Loucy (cell line): ENCODE results near the gene TP73.
"Not testable (repeated sequence)": the region's sequence is repeated elsewhere in the genome, so short reads cannot be mapped to it uniquely, and the experiment has no call there.

Experiments
- H2AFZ ChIP-seq: fragments of 200-600 bp; sonication (generic); 2 replicates; pipeline ENCODE4 v1.6.0; 2016; ENCODE audit warnings: antibody characterized with exemption, mild to moderate bottlenecking, low read length, moderate library complexity
- H3F3A ChIP-seq: fragments of 200-600 bp; 2 replicates; pipeline ENCODE4 v1.6.0; 2016; ENCODE audit warnings: antibody characterized with exemption, low read depth, mild to moderate bottlenecking
- H3K27me3 ChIP-seq: fragments of 200-600 bp; sonication (generic); 2 replicates; pipeline ENCODE4 v1.6.1; 2014; ENCODE audit warnings: low read length, mild to moderate bottlenecking; ENCODE audit not compliant: insufficient read depth, poor library complexity, severe bottlenecking
- H3K36me3 ChIP-seq: fragments of 200-600 bp; sonication (generic); 2 replicates; pipeline ENCODE4 v1.6.1; 2016; ENCODE audit warnings: low read length; ENCODE audit not compliant: insufficient read depth
- H3K4me1 ChIP-seq: fragments of 200-600 bp; sonication (generic); 2 replicates; pipeline ENCODE4 v1.5.1; 2014; ENCODE audit warnings: low read length, mild to moderate bottlenecking; ENCODE audit not compliant: insufficient read depth, poor library complexity, severe bottlenecking
- H3K4me2 ChIP-seq: fragments of 200-600 bp; sonication (generic); 2 replicates; pipeline ENCODE4 v1.6.0; 2014; ENCODE audit warnings: antibody characterized with exemption, low read length, low read depth, mild to moderate bottlenecking; ENCODE audit not compliant: poor library complexity, severe bottlenecking
- H3K4me3 ChIP-seq: fragments of 200-600 bp; sonication (generic); 2 replicates; pipeline ENCODE4 v1.5.1; 2014; ENCODE audit warnings: low read length, mild to moderate bottlenecking, mixed read lengths; ENCODE audit not compliant: poor library complexity, severe bottlenecking
- H3K79me2 ChIP-seq: fragments of 200-600 bp; sonication (generic); 2 replicates; pipeline ENCODE4 v1.6.1; 2014; ENCODE audit warnings: low read length; ENCODE audit not compliant: insufficient read depth
- H3K9ac ChIP-seq: fragments of 200-600 bp; sonication (generic); 2 replicates; pipeline ENCODE4 v1.6.0; 2014; ENCODE audit warnings: mild to moderate bottlenecking, low read depth, low read length, moderate library complexity; ENCODE audit not compliant: poor library complexity, severe bottlenecking
- H3K9me2 ChIP-seq: fragments of 200-600 bp; sonication (generic); replicated peaks from 2 replicates; pipeline ENCODE4 v1.6.1; 2016; ENCODE audit warnings: low read depth, low read length, mixed read lengths
- H3K9me3 ChIP-seq: fragments of 200-600 bp; sonication (generic); 2 replicates; pipeline ENCODE4 v1.6.1; 2014; ENCODE audit warnings: mild to moderate bottlenecking, antibody characterized with exemption, low read length, low read depth; ENCODE audit not compliant: insufficient read depth
- H4K20me1 ChIP-seq: fragments of 200-600 bp; sonication (generic); 2 replicates; pipeline ENCODE4 v1.6.0; 2014; ENCODE audit warnings: antibody characterized with exemption, low read length, mild to moderate bottlenecking; ENCODE audit not compliant: insufficient read depth, poor library complexity, severe bottlenecking
- CTCF ChIP-seq: fragments of 200-600 bp; sonication (generic); conservative IDR thresholded peaks from 2 replicates; pipeline ENCODE4 v1.5.1; 2014; ENCODE audit warnings: mild to moderate bottlenecking, antibody characterized with exemption, low read length
- EZH2phosphoT487 ChIP-seq: fragments of 200-600 bp; IDR thresholded peaks from 2 replicates; pipeline ENCODE4 v1.6.1; 2018; ENCODE audit warnings: antibody characterized with exemption, mild to moderate bottlenecking, moderate library complexity, borderline replicate concordance

TP73 gene

GRCh38 chr1:3722846-3723245, 70.5 kb downstream of the TP73 start:
- Histone ChIP-seq H4K20me1 (no peaks in the 10 kb centered on the region), H3K9ac (no peak overlapping the region), H3K36me3 (no peaks in the 10 kb centered on the region), H3K79me2 (no peaks in the 10 kb centered on the region), H2AFZ (no peak overlapping the region), H3K27me3 (no peaks in the 10 kb centered on the region), H3F3A (no peaks in the 10 kb centered on the region), H3K9me3 (no peaks in the 10 kb centered on the region), H3K4me2 (no peak overlapping the region), H3K4me1 (peaks cover 24% of the 10 kb centered on the region), H3K9me2 (no peaks in the 10 kb centered on the region), H3K4me3 (no peak overlapping the region)
- TF ChIP-seq EZH2phosphoT487 (no peak), CTCF (no peak)

- peak; percentile 97 for TF ChIP-seq CTCF
- not testable (repeated sequence) for H3F3A ChIP-seq, H3K9ac ChIP-seq, H3K79me2 ChIP-seq, H3K9me3 ChIP-seq, H3K4me2 ChIP-seq, H3K9me2 ChIP-seq, H3K4me3 ChIP-seq, H2AFZ ChIP-seq, H4K20me1 ChIP-seq, H3K36me3 ChIP-seq, H3K27me3 ChIP-seq
- H3K4me1 ChIP-seq, result peaks cover 15% of the 10 kb centered on the region
Observed at GRCh38 chr1:3724416-3725030, 72.2 kb downstream of the TP73 start.

- H3K9me3 ChIP-seq, result no peaks in the 10 kb centered on the region
- H3F3A ChIP-seq, result no peaks in the 10 kb centered on the region
- H2AFZ ChIP-seq, result no peak overlapping the region
- no peaks in the 10 kb centered on the region for H4K20me1 ChIP-seq
- H3K27me3 ChIP-seq, result no peaks in the 10 kb centered on the region
- H3K9me2 ChIP-seq, result no peaks in the 10 kb centered on the region
- no peaks in the 10 kb centered on the region for H3K36me3 ChIP-seq
- no peak overlapping the region for H3K4me2 ChIP-seq
- no peak overlapping the region for H3K9ac ChIP-seq
- H3K79me2 ChIP-seq, result no peaks in the 10 kb centered on the region
- no peak for TF ChIP-seq CTCF
- no peak for TF ChIP-seq EZH2phosphoT487
- peaks cover 7% of the 10 kb centered on the region for H3K4me1 ChIP-seq
- no peak overlapping the region for H3K4me3 ChIP-seq
Observed at GRCh38 chr1:3725366-3725765, 73.0 kb downstream of the TP73 start.
